C4-2B (cell line): Measurements from ENCODE around the gene PRKCB.

ENCODE experiments used
- H3K27ac ChIP-seq: fragments of 450-650 bp; 2 replicates; pipeline ENCODE4 v1.5.1; 2017
- CTCF ChIP-seq: fragments of 450-650 bp; conservative IDR thresholded peaks from 2 replicates; pipeline ENCODE4 v1.5.1; 2017; ENCODE audit warnings: mild to moderate bottlenecking
- ZFX ChIP-seq: fragments of 450-650 bp; IDR thresholded peaks from 2 replicates; pipeline ENCODE4 v1.6.1; 2017

Gene PRKCB

GRCh38 chr16:23969468-23970297 is 133.9 kb downstream of the PRKCB start:
- TF ChIP-seq CTCF (no peak), ZFX (no peak)

DNA sequence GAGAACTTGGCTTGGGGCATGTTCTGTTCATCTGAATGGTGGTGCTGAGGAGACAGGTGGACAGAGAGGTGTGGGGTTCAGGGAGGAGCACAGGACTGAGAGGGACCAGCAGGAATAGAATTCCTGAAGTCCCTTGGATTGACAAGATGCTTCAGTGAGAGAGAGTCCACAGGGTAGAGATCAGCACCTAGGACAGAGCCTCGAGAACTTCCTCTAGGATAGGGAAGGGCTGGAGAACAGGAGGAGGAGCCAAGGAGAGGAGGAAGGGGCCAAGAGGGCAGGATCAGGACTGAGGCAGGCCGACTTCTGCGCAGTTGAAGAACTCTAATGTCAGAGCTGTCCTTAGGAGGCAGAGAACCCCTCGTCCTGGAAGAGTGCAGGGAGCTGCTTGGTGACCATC is 138.4 kb downstream of the PRKCB start:
- TF ChIP-seq ZFX (no peak), CTCF (no peak)
- no peak overlapping the region for H3K27ac ChIP-seq

More at GRCh38 chr16:23969468-23970297, 133.9 kb downstream of the PRKCB start:
- H3K27ac ChIP-seq: no peak overlapping the region

DNA sequence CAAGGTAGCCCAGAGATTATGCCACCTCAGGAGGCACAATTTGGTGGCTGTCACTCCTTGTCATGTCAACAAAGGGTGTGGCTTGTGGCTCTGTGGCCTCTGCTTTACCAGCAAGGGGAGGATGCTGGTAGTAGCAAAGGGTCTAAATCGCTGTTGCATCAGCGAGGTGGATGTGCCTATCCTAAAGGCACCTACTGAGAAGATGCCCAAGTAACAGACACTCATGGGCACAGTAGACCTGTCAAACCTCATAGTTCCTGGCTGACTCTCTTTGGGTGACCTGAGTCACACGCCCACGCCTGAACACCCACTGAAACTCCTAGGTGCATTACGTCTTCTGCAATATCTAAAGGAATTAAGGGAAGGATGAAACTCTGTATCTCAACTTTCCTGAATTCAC is 139.5 kb downstream of the PRKCB start:
- no peak for TF ChIP-seq ZFX
- TF ChIP-seq CTCF: no peak
- H3K27ac ChIP-seq: no peak overlapping the region

- TF ChIP-seq ZFX: no peak
- no peak for TF ChIP-seq CTCF
- H3K27ac ChIP-seq: no peak overlapping the region
These were observed 140.3 kb downstream of the PRKCB start for GRCh38 chr16:23976091-23976490.

DNA sequence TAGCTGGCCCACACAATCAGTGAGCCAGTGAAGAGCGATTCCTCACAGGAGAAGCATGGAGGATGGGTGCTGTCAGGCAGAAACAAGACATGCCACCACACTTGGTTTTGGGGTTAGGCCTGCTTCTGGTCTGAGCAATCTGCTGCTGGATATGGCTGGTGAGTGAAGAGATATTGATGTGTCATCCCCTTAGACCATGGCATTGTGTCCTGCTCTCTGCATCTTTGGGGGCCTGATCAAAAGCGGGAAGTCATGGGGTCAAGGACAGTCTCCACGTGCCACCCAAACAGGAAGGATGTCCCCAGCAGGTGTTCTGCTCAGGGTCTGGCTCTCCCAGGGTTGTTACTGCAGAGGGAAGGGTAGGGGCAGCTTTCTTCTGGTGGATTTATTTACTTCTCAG is 140.7 kb downstream of the PRKCB start:
- no peak overlapping the region for H3K27ac ChIP-seq
- TF ChIP-seq ZFX (no peak), CTCF (no peak)

DNA sequence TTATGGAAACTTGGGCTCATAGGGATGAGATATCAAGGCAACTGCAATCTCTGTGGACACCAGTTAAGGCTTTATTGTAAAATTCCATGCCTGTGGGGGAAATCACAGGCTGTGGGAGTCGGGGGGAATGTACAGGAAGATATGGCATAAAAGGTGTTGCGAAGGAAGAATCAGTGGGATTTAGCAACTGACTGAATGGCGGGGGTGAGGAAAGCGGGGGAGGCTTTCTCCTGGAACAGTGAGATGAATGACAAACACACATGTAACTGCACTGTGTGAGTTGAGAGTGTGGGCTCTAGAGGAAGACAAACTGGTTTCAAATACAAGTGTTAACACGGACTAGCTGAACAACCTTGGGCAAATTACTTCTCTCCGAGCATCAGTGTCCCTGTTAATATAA is 143.7 kb downstream of the PRKCB start:
- H3K27ac ChIP-seq: no peak overlapping the region
- no peak for TF ChIP-seq ZFX
- TF ChIP-seq CTCF: no peak

GRCh38 chr16:23979982-23980381 is 144.2 kb downstream of the PRKCB start:
- TF ChIP-seq CTCF: no peak
- TF ChIP-seq ZFX: no peak

More at GRCh38 chr16:23979982-23980381, 144.2 kb downstream of the PRKCB start:
- no peak overlapping the region for H3K27ac ChIP-seq
